Brain microvascular endothelial cell (primary cell): ENCODE data around the gene LCT.

Experiments
- DNase-seq: peaks from one replicate; pipeline ENCODE4 v3.0.0-alpha.2; 2020
- H3K27ac ChIP-seq: fragments of 250-450 bp; sonication (Bioruptor Pico); 2 replicates; pipeline ENCODE4 v1.5.1; 2020; ENCODE audit warnings: mild to moderate bottlenecking, moderate library complexity
- H3K27me3 ChIP-seq: fragments of 250-450 bp; sonication (Bioruptor Pico); replicated peaks from 2 replicates; pipeline ENCODE4 v1.5.1; 2020; ENCODE audit warnings: mild to moderate bottlenecking
- H3K36me3 ChIP-seq: fragments of 250-450 bp; sonication (Bioruptor Pico); replicated peaks from 2 replicates; pipeline ENCODE4 v1.5.1; 2020; ENCODE audit warnings: mild to moderate bottlenecking
- H3K4me3 ChIP-seq: 2 replicates; pipeline ENCODE4 v1.5.1; 2011; ENCODE audit warnings: low read depth, mild to moderate bottlenecking, control low read depth, low read length, moderate library complexity
- CTCF ChIP-seq: IDR thresholded peaks from 2 replicates; pipeline ENCODE4 v1.5.1; 2011; ENCODE audit warnings: low read depth, mild to moderate bottlenecking, moderate library complexity, low read length, control low read depth, inconsistent platforms; ENCODE audit errors: missing control alignments
- in situ Hi-C: cut with HindIII; loops from 2 replicates; pipeline ENCODE4 v1.10.0; 2017; ENCODE audit warnings: low sequenced_read_pairs, low pct_ligation_motif_present

Gene LCT

GRCh38 chr2:135829378-135830135, 7.4 kb downstream of the LCT start:
- H3K36me3 ChIP-seq = no peaks in the 10 kb centered on the region
- H3K27me3 ChIP-seq = no peaks in the 10 kb centered on the region
- H3K4me3 ChIP-seq = no peak overlapping the region
- H3K27ac ChIP-seq = no peak overlapping the region
- no peak for DNase-seq
- in situ Hi-C loops = no loop called here
- TF ChIP-seq CTCF = no peak

GRCh38 chr2:135826544-135826943, 10.4 kb downstream of the LCT start:
- in situ Hi-C loops = no loop called here
- H3K36me3 ChIP-seq = no peaks in the 10 kb centered on the region
- no peak for DNase-seq
- no peak for TF ChIP-seq CTCF
- no peak overlapping the region for H3K27ac ChIP-seq
- no peak overlapping the region for H3K4me3 ChIP-seq
- no peaks in the 10 kb centered on the region for H3K27me3 ChIP-seq

GRCh38 chr2:135825550-135826176, 11.3 kb downstream of the LCT start:
- in situ Hi-C loops = no loop called here
- TF ChIP-seq CTCF = no peak
- Histone ChIP-seq H3K36me3 (no peaks in the 10 kb centered on the region), H3K27ac (no peak overlapping the region), H3K4me3 (no peak overlapping the region), H3K27me3 (no peaks in the 10 kb centered on the region)
- no peak for DNase-seq

GRCh38 chr2:135825131-135825530, 11.9 kb downstream of the LCT start:
- H3K4me3 ChIP-seq = no peak overlapping the region
- no peak for DNase-seq
- in situ Hi-C loops = no loop called here
- no peaks in the 10 kb centered on the region for H3K36me3 ChIP-seq
- no peak for TF ChIP-seq CTCF
- H3K27me3 ChIP-seq = no peaks in the 10 kb centered on the region
- no peak overlapping the region for H3K27ac ChIP-seq

GRCh38 chr2:135822855-135823254, 14.1 kb downstream of the LCT start:
- H3K36me3 ChIP-seq = no peaks in the 10 kb centered on the region
- H3K27me3 ChIP-seq = no peaks in the 10 kb centered on the region
- no peak for TF ChIP-seq CTCF
- no peak overlapping the region for H3K27ac ChIP-seq
- no peak for DNase-seq
- in situ Hi-C loops = no loop called here
- no peak overlapping the region for H3K4me3 ChIP-seq

- no peaks in the 10 kb centered on the region for H3K27me3 ChIP-seq
- no peaks in the 10 kb centered on the region for H3K36me3 ChIP-seq
- no peak for DNase-seq
- in situ Hi-C loops = no loop called here
- no peak overlapping the region for H3K4me3 ChIP-seq
- TF ChIP-seq CTCF = no peak
- no peak overlapping the region for H3K27ac ChIP-seq
Observed at GRCh38 chr2:135821190-135821589, 15.8 kb downstream of the LCT start.
